SH-SY5Y (cell line): ENCODE data around the gene BRAP.

ENCODE experiments used
- GATA2 ChIP-seq: IDR thresholded peaks from 2 replicates; pipeline ENCODE4 v1.6.1; 2011; ENCODE audit warnings: mild to moderate bottlenecking, low read depth, low read length
- GATA3 ChIP-seq: IDR thresholded peaks from 2 replicates; pipeline ENCODE4 v1.6.1; 2011; ENCODE audit warnings: low read depth, mild to moderate bottlenecking, low read length, moderate library complexity

GRCh38 chr12:111730420-111730819 is 44.7 kb upstream of the BRAP start:
- peak; percentile 66 for TF ChIP-seq GATA2
- TF ChIP-seq GATA3: no peak
